Upper lobe of left lung (tissue), 6 donors: ENCODE results near the gene SIK2. TPM values are rescaled to one million over a fixed set of nuclear protein-coding genes. Genes with fewer than 3 reads are reported as not detected.
A peak's percentile ranks its signal among the peaks of the same experiment; 100 is the strongest.

Experiments used
- ATAC-seq, 2 donors: fragments of 200-7000 bp; cut with Tn5 transposase; one replicate each; pipeline ENCODE4 v1.9.1; 2022; ENCODE audit warnings: mild to moderate bottlenecking in 2 of 2, moderate library complexity in 2 of 2; ENCODE audit not compliant: low FRiP score in 2 of 2
- DNase-seq, 2 donors: peaks; one replicate each; pipeline ENCODE4 v3.0.0-alpha.2; 2019 to 2020
- H3K27ac ChIP-seq, 4 donors: fragments of 200-600 bp; sonication (generic); one replicate each; pipeline ENCODE4 v1.5.1; 2016 to 2019
- H3K27me3 ChIP-seq, 4 donors: fragments of 200-600 bp; sonication (generic); one replicate each; pipeline ENCODE4 v1.5.1; 2017 to 2019
- H3K36me3 ChIP-seq, 4 donors: fragments of 200-600 bp; sonication (generic); one replicate each; pipeline ENCODE4 v1.5.1; 2016 to 2019
- H3K4me1 ChIP-seq, 4 donors: fragments of 200-600 bp; sonication (generic); one replicate each; pipeline ENCODE4 v1.5.1; 2018 to 2019
- H3K4me3 ChIP-seq, 4 donors: fragments of 200-600 bp; sonication (generic); one replicate each; pipeline ENCODE4 v1.5.1; 2017 to 2019; ENCODE audit warnings: mild to moderate bottlenecking in 2 of 4, moderate library complexity in 1 of 4
- H3K9me3 ChIP-seq, 4 donors: fragments of 200-600 bp; sonication (generic); one replicate each; pipeline ENCODE4 v1.5.1; 2018 to 2019
- CTCF ChIP-seq, 6 experiments: fragments of 450-650 bp in 4 of 6; fragments of 200-600 bp in 2 of 6; sonication (generic) in 2 of 6; IDR thresholded peaks; one replicate each; pipeline ENCODE4 v1.5.1; 2016 to 2019; ENCODE audit warnings: antibody characterized with exemption in 6 of 6
- EP300 ChIP-seq, 4 donors: sonication (generic); formaldehyde crosslinking; IDR thresholded peaks; one replicate each; pipeline ENCODE4 v1.5.1; 2017; ENCODE audit warnings: antibody characterized with exemption in 4 of 4, control low read depth in 2 of 4
- POLR2A ChIP-seq, 4 donors: fragments of 450-650 bp; IDR thresholded peaks; one replicate each; pipeline ENCODE4 v1.5.1; 2016 to 2017; ENCODE audit warnings: antibody characterized with exemption in 4 of 4, mild to moderate bottlenecking in 2 of 4
- POLR2AphosphoS5 ChIP-seq, 2 donors: sonication (generic); formaldehyde crosslinking; IDR thresholded peaks; one replicate each; pipeline ENCODE4 v1.5.1; 2017; ENCODE audit warnings: antibody characterized with exemption in 2 of 2
- WGBS, 2 donors: methylation state at CpG; one replicate each; pipeline ENCODE4 v1.1.5; 2017 to 2018; 5-methylcytosine and 5-hydroxymethylcytosine counted together
- total RNA-seq, 6 donors: library from RNA; depleted of rRNA in 4 of 6; stranded (reverse); fragments of >200 nt in 4 of 6; gene quantifications; one replicate each; pipeline versions ENCODE4 v1.1.0 to v1.2.1, GENCODE V29; 2016 to 2021
- donor health status: DM: no; HTN: no; CAD: no; lungs with moderate emphysema.
- donor health status: DM: no; HTN: yes; CAD: no; lungs with severe emphysema.

The SIK2 gene
- total RNA-seq, 6 donors from 2014 or later, result 23.0 to 35.9 (median 27.6) TPM

GRCh38 chr11:111756097-111756496 lies 153.8 kb downstream of the SIK2 start:
- peaks cover 39 to 99% (median 71%) of the 10 kb centered on the region in 4 donors for H3K36me3 ChIP-seq
- TF ChIP-seq POLR2A (IDR thresholded peaks at IDR 0.05), result no peak
- TF ChIP-seq POLR2AphosphoS5 (IDR thresholded peaks at IDR 0.05), result no peak
- no peak for TF ChIP-seq EP300 (IDR thresholded peaks at IDR 0.05)
- no peak for TF ChIP-seq CTCF (IDR thresholded peaks at IDR 0.05)
- ATAC-seq, result no peak
- H3K27ac ChIP-seq, result no peak overlapping the region
- no peaks in the 10 kb centered on the region for H3K9me3 ChIP-seq
- no peaks in the 10 kb centered on the region for H3K4me1 ChIP-seq
- no peak overlapping the region for H3K4me3 ChIP-seq
- DNase-seq, result no peak
- H3K27me3 ChIP-seq, result no peaks in the 10 kb centered on the region
- 89 to 95% methylated on average over 6 of the region's 6 CpGs for WGBS, 2 donors

GRCh38 chr11:111759376-111759775 lies 157.1 kb downstream of the SIK2 start:
- no peak overlapping the region for H3K27ac ChIP-seq
- ATAC-seq (no peak), DNase-seq (no peak)
- TF ChIP-seq POLR2A (IDR thresholded peaks at IDR 0.05) (no peak), CTCF (IDR thresholded peaks at IDR 0.05) (no peak), POLR2AphosphoS5 (IDR thresholded peaks at IDR 0.05) (no peak), EP300 (IDR thresholded peaks at IDR 0.05) (no peak)
- H3K4me1 ChIP-seq, result peaks cover 3 to 9% (median 5%) of the 10 kb centered on the region in 4 donors
- no peaks in the 10 kb centered on the region for H3K27me3 ChIP-seq
- H3K36me3 ChIP-seq, result peaks cover 22 to 95% (median 61%) of the 10 kb centered on the region in 4 donors
- H3K9me3 ChIP-seq, result no peaks in the 10 kb centered on the region
- no peak overlapping the region for H3K4me3 ChIP-seq

- ATAC-seq (no peak), DNase-seq (no peak)
- H3K9me3 ChIP-seq, result no peaks in the 10 kb centered on the region
- peaks cover 22 to 90% (median 58%) of the 10 kb centered on the region in 4 donors for H3K36me3 ChIP-seq
- no peaks in the 10 kb centered on the region for H3K27me3 ChIP-seq
- 78 to 95% methylated on average over 5 of the region's 5 CpGs for WGBS, 2 donors
- H3K4me3 ChIP-seq, result no peak overlapping the region
- no peak overlapping the region for H3K27ac ChIP-seq
- TF ChIP-seq POLR2AphosphoS5 (IDR thresholded peaks at IDR 0.05), result no peak
- TF ChIP-seq EP300 (IDR thresholded peaks at IDR 0.05), result no peak
- TF ChIP-seq CTCF (IDR thresholded peaks at IDR 0.05), result no peak
- no peak for TF ChIP-seq POLR2A (IDR thresholded peaks at IDR 0.05)
- H3K4me1 ChIP-seq, result peaks cover 6 to 13% (median 8%) of the 10 kb centered on the region in 4 donors
Observed at GRCh38 chr11:111759778-111760407, 157.6 kb downstream of the SIK2 start.

GRCh38 chr11:111761036-111761435 lies 158.8 kb downstream of the SIK2 start:
- Histone ChIP-seq H3K36me3 (peaks cover 22 to 79% (median 53%) of the 10 kb centered on the region in 4 donors), H3K9me3 (no peaks in the 10 kb centered on the region), H3K27ac (no peak overlapping the region), H3K4me3 (no peak overlapping the region), H3K27me3 (no peaks in the 10 kb centered on the region), H3K4me1 (peaks cover 6 to 15% (median 13%) of the 10 kb centered on the region in 4 donors)
- DNase-seq (no peak), ATAC-seq (no peak)
- TF ChIP-seq CTCF (IDR thresholded peaks at IDR 0.05) (no peak), EP300 (IDR thresholded peaks at IDR 0.05) (no peak), POLR2A (IDR thresholded peaks at IDR 0.05) (no peak), POLR2AphosphoS5 (IDR thresholded peaks at IDR 0.05) (peak in 1 of 2 donors; percentile 48)
- 77 to 91% methylated on average over 4 of the region's 4 CpGs for WGBS, 2 donors

GRCh38 chr11:111762526-111762925 lies 160.3 kb downstream of the SIK2 start:
- TF ChIP-seq POLR2AphosphoS5 (IDR thresholded peaks at IDR 0.05), result no peak
- no peak for TF ChIP-seq EP300 (IDR thresholded peaks at IDR 0.05)
- TF ChIP-seq CTCF (IDR thresholded peaks at IDR 0.05), result no peak
- TF ChIP-seq POLR2A (IDR thresholded peaks at IDR 0.05), result no peak
- ATAC-seq (no peak), DNase-seq (no peak)
- Histone ChIP-seq H3K4me1 (peaks cover 14 to 22% (median 20%) of the 10 kb centered on the region in 4 donors), H3K9me3 (no peaks in the 10 kb centered on the region), H3K27ac (no peak overlapping the region), H3K27me3 (no peaks in the 10 kb centered on the region), H3K4me3 (no peak overlapping the region), H3K36me3 (peaks cover 19 to 65% (median 48%) of the 10 kb centered on the region in 4 donors)
- whole genome bisulfite sequencing, 2 donors, result 97 to 100% methylated on average over 5 of the region's 5 CpGs
